ENCODE data around the gene NEURL1B.
A peak's percentile ranks its signal among the peaks of the same experiment; 100 is the strongest.

Gene NEURL1B

GRCh38 chr5:172720655-172721054 lies 79.6 kb downstream of the NEURL1B start:
- DNase-seq: no peak

- no peak for DNase-seq
Observed at GRCh38 chr5:172721455-172722326, 80.6 kb downstream of the NEURL1B start.

- no peak for DNase-seq
Observed at GRCh38 chr5:172722327-172722815, 81.3 kb downstream of the NEURL1B start.

- DNase-seq: no peak
Observed at GRCh38 chr5:172723508-172723907, 82.4 kb downstream of the NEURL1B start.

GRCh38 chr5:172724242-172725183 lies 83.5 kb downstream of the NEURL1B start:
- DNase-seq: no peak

DNA sequence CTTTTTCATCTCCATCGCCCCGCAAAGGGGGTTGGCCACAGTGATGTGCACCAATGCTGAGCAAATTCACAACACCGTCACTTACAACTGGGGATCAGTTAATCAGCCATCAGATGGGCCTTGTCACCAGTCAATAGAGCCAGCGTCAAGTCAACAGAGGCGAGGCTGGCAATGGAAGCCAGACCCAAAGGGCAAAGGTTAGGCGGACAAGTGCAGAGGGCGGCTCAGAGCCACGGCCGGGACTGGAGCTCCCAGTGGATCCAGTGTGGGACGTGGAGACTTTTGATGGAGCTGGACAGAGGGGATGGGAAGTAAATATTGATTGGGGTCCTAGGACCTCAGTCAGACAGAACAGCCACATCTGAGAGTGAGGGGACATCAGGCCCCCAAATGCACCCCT lies 84.2 kb downstream of the NEURL1B start:
- no peak for DNase-seq

DNA sequence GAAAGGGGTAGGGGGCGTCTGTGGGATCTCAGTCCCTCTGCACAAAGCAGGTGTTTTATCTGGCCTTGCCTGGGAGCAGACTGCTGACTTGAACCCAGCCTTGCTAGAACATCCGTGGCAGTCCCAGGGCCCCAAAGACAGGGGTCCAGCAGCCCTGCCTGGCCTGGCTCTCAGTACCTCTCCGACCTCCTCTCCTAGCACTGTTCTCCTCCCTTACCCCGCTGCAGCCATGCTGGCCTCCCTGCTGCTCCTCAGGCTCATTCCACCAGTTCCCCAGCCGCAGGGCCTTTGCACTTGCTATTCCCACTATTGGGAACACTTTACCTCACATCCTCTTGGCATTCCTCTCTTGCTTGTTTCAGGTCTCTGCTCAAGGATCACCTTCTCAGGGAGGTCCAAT lies 84.7 kb downstream of the NEURL1B start:
- no peak for DNase-seq

- DNase-seq: no peak
Observed at GRCh38 chr5:172726966-172727365, 85.9 kb downstream of the NEURL1B start.

GRCh38 chr5:172727551-172727950 lies 86.5 kb downstream of the NEURL1B start:
- DNase-seq: no peak

- DNase-seq: no peak
Observed at GRCh38 chr5:172728481-172729241, 87.6 kb downstream of the NEURL1B start.

- no peak for DNase-seq
Observed at GRCh38 chr5:172729588-172729987, 88.5 kb downstream of the NEURL1B start.

DNA sequence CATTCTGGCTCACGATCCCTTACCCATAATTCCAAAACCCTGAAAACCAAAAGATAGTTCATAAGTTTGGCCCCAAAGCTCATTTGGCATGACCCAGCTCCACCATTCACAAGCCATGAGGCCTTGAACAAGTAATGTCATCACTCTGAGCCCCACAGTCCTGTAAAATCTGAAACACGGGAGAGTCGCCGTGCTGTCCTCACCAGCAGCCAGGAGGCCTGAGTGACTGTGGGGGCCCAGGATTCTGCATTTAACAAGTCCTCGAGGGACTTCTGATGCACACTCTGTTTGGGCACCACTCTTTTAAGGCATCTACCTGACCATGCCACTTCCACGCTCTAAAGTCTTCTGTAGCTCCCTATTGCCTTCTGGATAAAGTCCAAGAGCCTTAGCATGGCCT lies 89.2 kb downstream of the NEURL1B start:
- no peak for DNase-seq

DNA sequence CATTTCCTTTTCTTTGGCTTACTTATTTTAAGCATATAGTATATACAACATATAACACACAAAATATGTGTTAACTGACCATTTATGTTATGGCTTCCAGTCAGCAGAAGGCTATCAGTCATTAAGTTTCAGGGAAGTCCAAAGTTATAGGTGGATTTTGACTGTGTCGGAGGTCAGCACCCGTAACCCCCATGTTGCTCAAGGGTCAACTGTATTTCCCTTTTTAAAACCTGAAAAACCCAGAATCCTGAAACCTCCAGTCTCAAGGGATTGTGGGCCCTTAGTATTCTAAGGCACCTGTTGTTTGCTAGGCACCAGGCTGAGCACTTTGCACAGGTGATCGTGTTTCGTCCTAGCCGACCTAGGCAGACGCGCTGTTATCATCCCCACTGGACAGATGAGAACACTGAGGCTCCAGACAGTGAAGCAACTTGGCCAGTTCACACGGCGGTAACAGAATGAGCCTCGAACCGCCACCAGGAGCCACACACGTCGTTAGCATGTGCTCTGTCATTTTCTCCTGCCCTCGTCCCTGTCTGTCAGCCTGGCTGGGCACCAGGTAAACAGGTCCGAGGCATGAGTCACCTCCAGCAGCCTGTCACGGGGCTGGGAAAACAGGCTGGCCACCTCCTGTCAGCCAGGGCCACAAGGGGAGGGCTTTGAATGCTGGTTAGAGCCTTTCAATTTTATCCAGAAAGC lies 90.1 kb downstream of the NEURL1B start:
- no peak for DNase-seq

DNA sequence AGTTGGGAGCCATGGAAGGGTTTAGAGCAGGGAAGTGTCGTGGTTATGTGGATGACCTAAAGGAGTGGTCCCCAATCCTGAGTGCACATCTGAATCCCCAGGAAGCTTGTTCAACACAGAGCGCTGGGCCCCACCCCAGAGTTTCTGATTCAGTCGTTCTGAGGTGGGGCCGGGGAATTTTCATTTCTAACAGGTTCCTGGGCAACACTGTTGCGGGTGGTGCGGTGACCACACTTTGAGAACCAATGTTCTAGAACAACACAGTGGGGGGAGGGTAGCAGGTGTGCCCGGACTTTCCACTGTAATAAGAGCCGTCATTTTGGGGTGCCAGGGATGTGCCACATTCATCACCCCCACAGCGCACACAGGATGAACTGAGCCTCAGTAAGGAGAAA lies 90.6 kb downstream of the NEURL1B start:
- no peak for DNase-seq

- no peak for DNase-seq
Observed at GRCh38 chr5:172732201-172732865, 91.3 kb downstream of the NEURL1B start.

GRCh38 chr5:172733131-172733973 lies 92.3 kb downstream of the NEURL1B start:
- DNase-seq: peak in 1 of 2 experiments; percentile 13

DNA sequence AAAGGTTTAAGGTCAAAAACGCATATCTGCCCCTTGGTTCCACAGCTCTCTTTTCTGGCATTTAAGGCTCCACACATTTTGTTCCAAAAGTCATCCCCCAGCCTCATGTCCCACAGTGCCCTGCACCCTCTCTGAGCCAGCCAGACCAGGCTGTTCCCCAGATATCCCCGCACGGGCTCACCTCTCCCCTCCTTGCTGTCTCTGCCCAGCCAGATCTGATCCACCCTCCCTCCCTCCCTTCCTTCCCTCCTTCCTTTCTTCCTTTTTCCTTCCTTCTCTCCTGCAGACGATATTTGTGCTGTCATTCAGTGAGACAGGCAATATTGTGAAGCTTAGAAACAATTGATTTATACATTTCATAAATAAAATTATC lies 92.9 kb downstream of the NEURL1B start:
- DNase-seq: no peak

- no peak for DNase-seq
Observed at GRCh38 chr5:172735141-172735831, 94.2 kb downstream of the NEURL1B start.

- no peak for DNase-seq
Observed at GRCh38 chr5:172736508-172737135, 95.6 kb downstream of the NEURL1B start.

GRCh38 chr5:172739375-172739774 lies 98.3 kb downstream of the NEURL1B start:
- DNase-seq: no peak

All from NCI-H446 (cell line).